HL-60 (cell line): ENCODE measurements around the gene ACYP2.

ENCODE experiments used
- DNase-seq, 2 experiments: peaks; one replicate each; pipeline ENCODE4 v3.0.0-alpha.2; 2010 to 2020; ENCODE audit warnings: low read depth in 1 of 2, low spot score in 1 of 2
- H3K27ac ChIP-seq: fragments of 250-450 bp; sonication (Bioruptor Pico); replicated peaks from 2 replicates; pipeline ENCODE4 v1.5.1; 2020; ENCODE audit warnings: mild to moderate bottlenecking, moderate library complexity
- H3K27me3 ChIP-seq: fragments of 250-450 bp; sonication (Bioruptor Pico); 2 replicates; pipeline ENCODE4 v1.5.1; 2021; ENCODE audit warnings: mild to moderate bottlenecking, moderate library complexity; ENCODE audit not compliant: insufficient read depth, poor library complexity, severe bottlenecking
- H3K4me3 ChIP-seq: replicated peaks from 2 replicates; pipeline ENCODE4 v1.5.1; 2011; ENCODE audit warnings: mild to moderate bottlenecking, control low read depth, low read length; ENCODE audit not compliant: insufficient read depth
- CTCF ChIP-seq: IDR thresholded peaks from one replicate; pipeline ENCODE4 v1.5.1; 2011; ENCODE audit warnings: low read length, control low read depth, inconsistent platforms; ENCODE audit not compliant: insufficient read depth
- GABPA ChIP-seq: IDR thresholded peaks from 2 replicates; pipeline ENCODE4 v1.6.1; 2012; ENCODE audit warnings: low read depth
- POLR2AphosphoS5 ChIP-seq: IDR thresholded peaks from 2 replicates; pipeline ENCODE4 v1.6.1; 2012; ENCODE audit warnings: low read depth
- SPI1 ChIP-seq: IDR thresholded peaks from 2 replicates; pipeline ENCODE4 v1.6.1; 2012; ENCODE audit warnings: low read depth, mild to moderate bottlenecking, borderline replicate concordance
- TF ChIP-seq, protein P1 (sequence below): IDR thresholded peaks from 2 replicates; pipeline ENCODE4 v1.6.1; 2012; ENCODE audit warnings: low read depth; ENCODE audit not compliant: insufficient replicate concordance

ACYP2 gene

GRCh38 chr2:54224997-54225396, 109.6 kb downstream of the ACYP2 start:
- no peak for DNase-seq
- Histone ChIP-seq H3K27me3 (no peaks in the 10 kb centered on the region), H3K27ac (no peak overlapping the region), H3K4me3 (no peak overlapping the region)
- TF ChIP-seq SPI1 (no peak), POLR2AphosphoS5 (no peak), CTCF (no peak), GABPA (no peak)
- TF ChIP-seq, protein P1, sequence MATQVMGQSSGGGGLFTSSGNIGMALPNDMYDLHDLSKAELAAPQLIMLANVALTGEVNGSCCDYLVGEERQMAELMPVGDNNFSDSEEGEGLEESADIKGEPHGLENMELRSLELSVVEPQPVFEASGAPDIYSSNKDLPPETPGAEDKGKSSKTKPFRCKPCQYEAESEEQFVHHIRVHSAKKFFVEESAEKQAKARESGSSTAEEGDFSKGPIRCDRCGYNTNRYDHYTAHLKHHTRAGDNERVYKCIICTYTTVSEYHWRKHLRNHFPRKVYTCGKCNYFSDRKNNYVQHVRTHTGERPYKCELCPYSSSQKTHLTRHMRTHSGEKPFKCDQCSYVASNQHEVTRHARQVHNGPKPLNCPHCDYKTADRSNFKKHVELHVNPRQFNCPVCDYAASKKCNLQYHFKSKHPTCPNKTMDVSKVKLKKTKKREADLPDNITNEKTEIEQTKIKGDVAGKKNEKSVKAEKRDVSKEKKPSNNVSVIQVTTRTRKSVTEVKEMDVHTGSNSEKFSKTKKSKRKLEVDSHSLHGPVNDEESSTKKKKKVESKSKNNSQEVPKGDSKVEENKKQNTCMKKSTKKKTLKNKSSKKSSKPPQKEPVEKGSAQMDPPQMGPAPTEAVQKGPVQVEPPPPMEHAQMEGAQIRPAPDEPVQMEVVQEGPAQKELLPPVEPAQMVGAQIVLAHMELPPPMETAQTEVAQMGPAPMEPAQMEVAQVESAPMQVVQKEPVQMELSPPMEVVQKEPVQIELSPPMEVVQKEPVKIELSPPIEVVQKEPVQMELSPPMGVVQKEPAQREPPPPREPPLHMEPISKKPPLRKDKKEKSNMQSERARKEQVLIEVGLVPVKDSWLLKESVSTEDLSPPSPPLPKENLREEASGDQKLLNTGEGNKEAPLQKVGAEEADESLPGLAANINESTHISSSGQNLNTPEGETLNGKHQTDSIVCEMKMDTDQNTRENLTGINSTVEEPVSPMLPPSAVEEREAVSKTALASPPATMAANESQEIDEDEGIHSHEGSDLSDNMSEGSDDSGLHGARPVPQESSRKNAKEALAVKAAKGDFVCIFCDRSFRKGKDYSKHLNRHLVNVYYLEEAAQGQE: no peak

DNA sequence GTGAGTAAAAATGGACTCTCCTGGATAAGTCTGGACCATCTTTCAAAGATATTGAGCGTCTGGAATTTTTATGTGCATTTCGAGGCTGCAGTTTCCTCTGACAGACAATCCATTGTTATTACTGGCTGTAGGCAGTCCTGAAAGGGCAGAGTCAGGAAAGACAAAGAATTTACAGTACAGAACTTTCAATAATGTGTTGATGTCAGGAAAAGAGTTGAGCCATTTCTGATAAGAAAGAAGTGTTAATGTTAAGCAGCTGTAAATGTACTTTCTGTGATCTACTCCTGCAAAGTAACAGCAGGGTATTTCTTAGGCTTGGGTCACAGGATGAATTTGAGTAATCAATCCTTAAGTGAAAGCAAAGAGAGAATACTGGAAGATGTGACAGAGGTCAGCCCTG, 110.8 kb downstream of the ACYP2 start:
- no peaks in the 10 kb centered on the region for H3K27me3 ChIP-seq
- no peak overlapping the region for H3K27ac ChIP-seq
- no peak for DNase-seq
- no peak for TF ChIP-seq POLR2AphosphoS5
- no peak overlapping the region for H3K4me3 ChIP-seq

DNA sequence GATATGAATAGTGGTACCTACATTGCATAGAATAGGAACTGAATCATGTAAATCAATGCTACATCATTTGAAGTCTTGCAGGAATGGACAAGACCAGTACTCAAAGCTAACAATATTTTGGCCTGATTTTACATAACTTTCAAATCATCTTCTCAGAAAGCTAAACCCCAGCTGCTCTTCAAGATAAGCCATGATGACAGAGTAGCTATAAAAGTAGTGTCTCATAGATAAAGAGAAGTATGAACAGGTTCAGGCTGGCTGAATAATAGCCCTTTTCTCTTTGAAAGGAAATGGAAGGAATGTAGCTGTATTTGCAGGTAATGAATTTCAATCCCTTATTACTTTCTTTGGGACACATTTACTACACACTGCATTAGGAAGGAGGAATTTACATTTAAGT, 112.4 kb downstream of the ACYP2 start:
- H3K27ac ChIP-seq: no peak overlapping the region
- DNase-seq: no peak
- TF ChIP-seq GABPA (no peak), CTCF (no peak), SPI1 (no peak), POLR2AphosphoS5 (no peak)
- TF ChIP-seq, protein P1: no peak
- H3K27me3 ChIP-seq: no peaks in the 10 kb centered on the region
- H3K4me3 ChIP-seq: no peak overlapping the region

DNA sequence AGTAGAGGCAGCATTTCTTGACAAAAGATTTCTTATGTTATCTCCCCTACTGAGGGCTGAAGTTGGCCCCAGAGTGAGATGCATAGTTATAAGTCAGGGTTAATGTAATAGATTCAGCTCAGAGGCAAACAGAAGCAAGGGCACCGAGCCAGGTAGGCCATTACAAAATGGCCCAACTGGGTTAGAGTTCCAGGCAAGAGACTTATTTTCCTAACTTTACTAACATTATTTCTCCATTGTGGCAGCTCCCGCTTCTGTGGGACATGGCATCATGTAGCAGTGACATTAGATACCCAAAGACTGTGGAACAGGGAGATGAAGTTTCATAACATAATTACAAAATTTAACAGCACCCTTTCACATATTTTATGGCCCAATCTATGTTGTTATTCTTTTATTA, 113.5 kb downstream of the ACYP2 start:
- Histone ChIP-seq H3K27me3 (no peaks in the 10 kb centered on the region), H3K4me3 (no peak overlapping the region), H3K27ac (no peak overlapping the region)
- DNase-seq: no peak
- no peak for TF ChIP-seq POLR2AphosphoS5
- no peak for TF ChIP-seq GABPA
- TF ChIP-seq SPI1: no peak
- TF ChIP-seq CTCF: no peak
- TF ChIP-seq, protein P1: no peak
